Parathyroid adenoma (tissue), 2 donors: ENCODE results near the gene TSPOAP1.

Source experiments
- H2AFZ ChIP-seq: fragments of 300-600 bp; sonication (generic); one replicate; pipeline ENCODE4 v1.7.0; 2017; ENCODE audit warnings: antibody characterized with exemption, mild to moderate bottlenecking
- H3K27ac ChIP-seq: fragments of 300-600 bp; sonication (generic); one replicate; pipeline ENCODE4 v1.7.0; 2017
- H3K27me3 ChIP-seq: fragments of 300-600 bp; sonication (generic); one replicate; pipeline ENCODE4 v1.7.0; 2017; ENCODE audit warnings: low read length; ENCODE audit not compliant: control insufficient read depth, insufficient read depth
- H3K36me3 ChIP-seq: fragments of 300-600 bp; sonication (generic); one replicate; pipeline ENCODE4 v1.7.0; 2017; ENCODE audit warnings: low read length; ENCODE audit not compliant: control insufficient read depth, insufficient read depth
- H3K4me1 ChIP-seq: fragments of 300-600 bp; sonication (generic); one replicate; pipeline ENCODE4 v1.7.0; 2017; ENCODE audit warnings: control low read depth
- H3K4me2 ChIP-seq: fragments of 300-600 bp; sonication (generic); one replicate; pipeline ENCODE4 v1.7.0; 2017; ENCODE audit warnings: low read length
- H3K4me3 ChIP-seq: fragments of 300-600 bp; sonication (generic); one replicate; pipeline ENCODE4 v1.7.0; 2017; ENCODE audit warnings: low read depth, low read length
- H3K79me2 ChIP-seq: fragments of 300-600 bp; sonication (generic); one replicate; pipeline ENCODE4 v1.7.0; 2017; ENCODE audit warnings: control low read depth
- H3K9ac ChIP-seq: fragments of 300-600 bp; sonication (generic); one replicate; pipeline ENCODE4 v1.7.0; 2017; ENCODE audit warnings: mild to moderate bottlenecking
- H3K9me3 ChIP-seq: fragments of 300-600 bp; sonication (generic); one replicate; pipeline ENCODE4 v1.7.0; 2017; ENCODE audit warnings: low read length; ENCODE audit not compliant: control insufficient read depth
- CTCF ChIP-seq: fragments of 300-600 bp; sonication (generic); IDR thresholded peaks from one replicate; pipeline ENCODE4 v1.7.0; 2017; ENCODE audit warnings: antibody characterized with exemption, mild to moderate bottlenecking
- donor health status: primary hyperparathyroidism.

Gene TSPOAP1

GRCh38 chr17:58316260-58316960 lies 12.2 kb downstream of the TSPOAP1 start:
- no peaks in the 10 kb centered on the region for H3K4me1 ChIP-seq

GRCh38 chr17:58315750-58316149 lies 12.8 kb downstream of the TSPOAP1 start:
- TF ChIP-seq CTCF: no peak
- H3K4me1 ChIP-seq: no peaks in the 10 kb centered on the region
- H3K27me3 ChIP-seq: no peaks in the 10 kb centered on the region
- no peak overlapping the region for H3K4me2 ChIP-seq
- H3K79me2 ChIP-seq: no peaks in the 10 kb centered on the region
- H3K36me3 ChIP-seq: no peaks in the 10 kb centered on the region
- H3K4me3 ChIP-seq: no peak overlapping the region
- no peak overlapping the region for H3K27ac ChIP-seq
- H2AFZ ChIP-seq: no peak overlapping the region
- no peaks in the 10 kb centered on the region for H3K9me3 ChIP-seq
- H3K9ac ChIP-seq: no peak overlapping the region

More at GRCh38 chr17:58316260-58316960, 12.2 kb downstream of the TSPOAP1 start:
- Histone ChIP-seq H3K36me3 (no peaks in the 10 kb centered on the region), H2AFZ (no peak overlapping the region), H3K4me3 (no peak overlapping the region), H3K27ac (no peak overlapping the region), H3K79me2 (no peaks in the 10 kb centered on the region), H3K4me2 (no peak overlapping the region), H3K9me3 (no peaks in the 10 kb centered on the region), H3K9ac (no peak overlapping the region), H3K27me3 (no peaks in the 10 kb centered on the region)
- no peak for TF ChIP-seq CTCF

DNA sequence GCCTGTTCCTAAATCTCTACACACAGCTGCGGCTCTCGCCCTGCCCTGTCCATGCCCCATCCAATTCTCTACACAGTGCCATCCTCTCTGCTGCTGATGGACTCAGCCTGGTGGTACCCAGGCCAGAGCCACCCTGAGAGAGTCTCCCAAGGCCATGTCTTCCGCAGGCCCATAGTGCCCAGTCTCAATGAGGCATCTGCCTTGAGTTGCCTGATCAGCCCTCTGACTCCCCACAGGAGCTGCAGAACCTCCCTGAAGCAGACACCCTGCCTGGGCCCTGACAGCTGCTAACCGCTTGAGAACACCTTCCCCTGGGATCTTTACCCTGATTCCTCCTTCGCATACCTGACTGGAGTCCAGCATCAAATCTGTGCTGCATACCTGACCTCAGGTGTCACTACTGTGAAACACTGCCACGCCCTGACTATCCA lies 13.3 kb downstream of the TSPOAP1 start:
- H3K79me2 ChIP-seq: no peaks in the 10 kb centered on the region
- no peaks in the 10 kb centered on the region for H3K27me3 ChIP-seq
- H3K4me1 ChIP-seq: no peaks in the 10 kb centered on the region
- H3K4me3 ChIP-seq: no peak overlapping the region
- H2AFZ ChIP-seq: no peak overlapping the region
- no peak overlapping the region for H3K27ac ChIP-seq
- H3K4me2 ChIP-seq: no peak overlapping the region
- TF ChIP-seq CTCF: no peak
- no peak overlapping the region for H3K9ac ChIP-seq
- H3K9me3 ChIP-seq: no peaks in the 10 kb centered on the region
- H3K36me3 ChIP-seq: no peaks in the 10 kb centered on the region

GRCh38 chr17:58314706-58315015 lies 13.9 kb downstream of the TSPOAP1 start:
- no peak for TF ChIP-seq CTCF
- Histone ChIP-seq H3K79me2 (no peaks in the 10 kb centered on the region), H3K4me3 (no peak overlapping the region), H2AFZ (no peak overlapping the region), H3K9me3 (no peaks in the 10 kb centered on the region), H3K4me1 (no peaks in the 10 kb centered on the region), H3K4me2 (no peak overlapping the region), H3K36me3 (no peaks in the 10 kb centered on the region), H3K27me3 (no peaks in the 10 kb centered on the region), H3K27ac (no peak overlapping the region), H3K9ac (no peak overlapping the region)
